NCI-H345 (cell line): ENCODE data around the gene LPCAT1.
A peak's percentile ranks its signal among the peaks of the same experiment; 100 is the strongest.

Experiments
- DNase-seq: peaks from one replicate; lab custom pipeline; 2025; lab: John Stamatoyannopoulos, UW

Gene LPCAT1

DNA sequence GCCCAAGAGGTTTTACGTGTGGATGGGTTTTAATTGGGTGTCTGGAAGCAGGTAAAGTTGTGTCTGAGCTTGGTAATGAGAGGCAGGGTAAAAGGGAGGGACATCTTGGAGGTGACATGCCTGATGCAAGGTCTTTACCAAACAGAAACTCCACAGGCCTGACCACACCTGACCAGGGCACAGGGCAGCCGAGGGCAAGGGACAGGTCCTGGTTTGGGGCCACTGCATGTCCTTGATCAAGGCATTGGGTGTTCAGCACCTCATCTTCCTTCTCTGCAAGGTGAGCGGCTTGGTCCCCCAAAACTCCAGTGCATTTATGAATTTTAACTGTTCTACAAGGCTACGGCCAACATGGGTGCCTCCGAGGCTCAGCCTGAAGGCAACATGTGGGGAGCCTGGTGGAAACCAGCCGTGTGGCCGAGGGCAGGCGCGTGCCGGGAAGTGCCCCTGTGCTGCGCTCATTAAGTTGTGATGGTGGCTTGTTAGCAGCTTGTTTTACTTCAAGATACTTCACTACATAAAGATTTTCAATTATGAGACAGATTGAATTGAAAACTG is 30.7 kb upstream of the LPCAT1 start:
- no peak for DNase-seq

DNA sequence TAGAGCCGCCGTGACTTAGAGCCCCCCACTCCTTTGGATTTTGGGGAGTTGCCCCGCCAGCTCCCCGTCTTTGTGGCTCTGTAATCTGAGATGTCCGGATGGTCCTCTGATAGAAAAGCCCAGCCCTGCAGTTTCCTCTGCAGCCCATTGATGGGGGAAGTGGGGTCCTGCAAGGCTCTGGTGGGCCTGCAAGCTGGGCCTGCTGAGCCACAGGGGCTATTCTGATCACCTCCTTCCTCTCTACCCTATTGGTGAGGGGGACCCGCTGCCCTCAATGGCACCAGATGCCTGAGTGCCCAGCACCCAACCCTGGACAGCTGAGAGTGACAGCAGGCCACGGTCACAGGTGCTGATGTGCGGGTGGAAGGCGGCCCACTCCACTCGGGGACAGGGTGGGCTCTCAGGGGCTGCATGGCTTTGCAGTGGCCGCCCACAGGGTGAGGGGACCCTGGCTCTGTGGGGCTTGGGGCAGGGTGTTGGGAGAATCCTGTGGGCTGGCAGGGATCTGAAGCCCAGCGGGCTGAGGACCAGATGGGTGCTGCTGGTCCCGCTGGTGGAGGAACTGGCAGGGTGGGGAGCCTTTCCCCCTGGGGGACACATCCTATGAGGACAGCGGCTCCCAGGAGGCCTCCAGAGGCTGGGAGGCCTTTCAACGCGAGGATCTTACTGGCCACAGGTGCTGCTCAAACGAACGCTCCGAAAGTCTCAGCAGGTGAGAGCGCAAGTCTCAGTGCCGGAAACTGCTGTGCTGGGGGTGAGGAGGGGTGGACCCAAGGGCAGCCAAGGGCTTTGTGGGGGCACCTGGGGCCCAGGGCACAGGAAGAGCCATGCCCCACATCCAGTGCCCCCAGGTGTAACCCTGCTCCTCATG is 30.0 kb upstream of the LPCAT1 start:
- DNase-seq = no peak

DNA sequence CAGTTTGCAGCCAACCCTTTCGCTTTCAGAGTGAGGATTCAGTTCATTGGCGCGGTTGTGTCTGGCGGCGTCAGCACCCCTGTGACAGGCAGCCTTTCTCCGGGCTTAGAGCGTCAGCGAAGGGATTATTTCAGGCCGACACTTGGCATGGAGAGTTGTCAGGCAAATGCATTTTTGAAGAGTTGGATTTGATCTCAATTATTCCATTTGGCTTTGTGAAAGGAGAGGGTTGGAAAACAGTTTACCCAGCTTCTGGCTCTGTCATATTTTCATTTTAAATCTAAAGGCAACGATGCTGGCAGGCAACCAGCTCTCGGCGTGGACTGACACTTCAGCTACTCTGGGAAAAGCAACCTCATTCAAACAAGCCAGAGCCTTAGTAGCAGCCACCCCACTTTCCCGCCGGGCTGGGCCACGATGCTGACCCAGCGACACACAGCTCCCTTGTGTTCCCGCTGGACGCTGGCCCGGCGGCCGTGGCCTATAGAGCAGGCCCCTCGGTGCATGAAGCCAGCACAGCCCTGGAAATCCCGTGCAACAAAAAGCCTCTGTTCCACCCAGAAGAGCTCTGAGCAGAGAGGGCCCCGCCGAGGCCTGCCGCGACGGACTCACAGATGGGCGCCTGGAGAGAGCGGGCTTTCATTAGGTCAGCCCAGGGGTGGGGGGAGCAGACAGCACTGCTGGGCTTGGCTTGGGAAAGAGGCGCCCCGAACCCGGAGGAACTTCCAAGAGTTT is 28.9 kb upstream of the LPCAT1 start:
- peak; percentile 56 for DNase-seq

DNA sequence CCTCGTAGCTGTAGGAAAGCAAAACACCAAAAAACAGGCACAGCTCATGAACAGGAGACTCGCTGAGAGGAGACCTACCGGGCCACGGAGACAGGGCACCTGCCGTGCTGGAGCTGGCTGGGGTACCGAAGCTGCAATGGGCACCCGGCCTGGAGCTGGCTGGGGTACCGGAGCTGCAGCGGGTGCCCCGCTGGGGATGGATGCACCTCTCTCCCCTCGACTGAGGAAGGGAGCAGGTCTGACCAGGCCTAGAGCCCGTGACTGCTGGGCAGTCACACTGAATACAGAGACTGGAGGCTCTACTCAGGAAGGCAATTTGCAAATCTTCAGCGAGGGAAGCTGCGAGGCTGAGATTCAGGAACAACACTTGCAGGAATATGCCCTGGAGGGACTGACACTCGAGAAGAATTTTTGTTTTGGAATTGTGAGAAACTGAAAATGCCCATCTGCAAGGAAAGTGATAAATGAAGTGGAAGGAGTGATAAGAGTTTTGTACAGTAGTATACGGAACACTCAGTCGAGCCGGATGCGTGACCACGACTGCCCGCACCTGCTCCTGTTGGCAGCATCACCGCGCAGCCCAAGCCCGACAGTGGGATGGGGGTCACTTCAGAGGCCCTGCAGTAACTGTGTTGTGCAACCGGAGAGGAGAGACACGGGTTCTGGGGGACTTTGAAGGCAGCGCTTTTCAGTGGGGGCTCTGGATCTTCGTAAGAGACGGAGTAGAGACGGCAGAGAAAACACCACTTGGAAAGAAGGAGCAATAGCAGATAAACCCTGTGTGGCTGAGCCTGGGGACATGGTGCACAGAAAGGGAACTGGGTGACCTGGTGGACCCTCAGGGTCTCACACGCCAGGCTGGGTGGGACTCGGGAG is 27.9 kb upstream of the LPCAT1 start:
- no peak for DNase-seq

DNA sequence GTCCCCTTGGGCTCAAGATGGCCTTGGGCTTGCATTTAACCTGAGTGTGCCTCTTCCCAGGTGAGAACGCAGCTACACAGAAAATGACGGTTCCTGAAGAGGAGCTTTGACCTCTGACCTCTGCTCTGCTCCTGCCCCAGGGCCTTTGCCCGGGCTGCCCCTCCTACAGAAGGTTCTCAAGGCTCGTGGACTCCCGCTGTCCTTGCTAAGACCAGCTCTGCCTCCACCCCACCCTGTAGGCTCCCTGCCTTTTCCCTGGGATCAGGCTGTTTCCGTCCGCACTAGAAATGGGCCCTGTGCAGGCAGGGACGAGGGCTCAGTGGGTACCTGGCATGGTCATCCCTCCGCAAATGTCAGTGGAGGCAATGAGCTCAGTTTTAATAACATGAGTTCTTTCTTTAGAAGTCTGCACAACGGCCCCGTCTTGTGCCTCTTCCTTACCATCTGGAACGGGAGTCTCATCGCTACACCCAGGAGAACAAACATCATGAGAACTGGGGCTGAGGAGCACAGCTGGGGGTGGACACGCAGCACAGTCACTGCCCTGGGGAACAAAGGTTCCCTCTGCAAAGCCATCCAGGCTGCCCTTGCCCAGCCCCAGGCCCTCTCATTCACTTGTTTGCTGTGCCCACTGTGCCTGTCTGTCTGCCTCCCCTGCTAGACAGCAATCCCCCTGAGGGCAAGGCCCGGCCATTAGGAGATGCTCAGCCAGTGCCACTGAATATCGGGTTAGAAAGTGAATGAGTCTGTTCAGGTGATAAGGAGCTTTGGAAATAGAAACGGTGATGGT is 26.7 kb upstream of the LPCAT1 start:
- DNase-seq = no peak

DNA sequence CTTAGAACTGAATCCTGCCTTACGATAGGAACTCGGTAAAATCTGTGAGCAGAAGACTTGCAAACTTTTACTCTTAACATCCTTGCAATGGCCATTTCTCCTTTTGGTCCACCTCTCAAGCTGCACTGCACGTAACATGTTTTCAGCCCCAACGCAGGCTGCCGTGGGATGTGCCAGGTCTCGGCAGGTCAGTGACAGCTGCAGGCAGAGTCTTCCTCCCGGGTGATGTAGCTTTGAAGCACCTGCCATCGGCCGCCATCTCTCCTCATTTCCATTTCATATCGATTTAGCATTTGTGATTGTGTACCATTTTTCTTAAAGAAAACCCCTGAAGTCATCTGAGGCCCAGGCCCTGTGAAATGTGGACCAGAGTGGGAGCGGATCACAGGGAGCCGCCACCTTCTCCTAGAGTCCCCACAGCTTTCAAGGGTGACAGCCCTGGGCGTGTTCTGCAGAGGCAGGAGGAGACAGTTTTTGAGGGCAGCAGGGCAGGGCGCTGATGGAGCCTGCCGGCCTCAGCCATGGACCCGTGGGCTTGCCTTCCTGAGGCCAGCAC is 25.8 kb upstream of the LPCAT1 start:
- no peak for DNase-seq

DNA sequence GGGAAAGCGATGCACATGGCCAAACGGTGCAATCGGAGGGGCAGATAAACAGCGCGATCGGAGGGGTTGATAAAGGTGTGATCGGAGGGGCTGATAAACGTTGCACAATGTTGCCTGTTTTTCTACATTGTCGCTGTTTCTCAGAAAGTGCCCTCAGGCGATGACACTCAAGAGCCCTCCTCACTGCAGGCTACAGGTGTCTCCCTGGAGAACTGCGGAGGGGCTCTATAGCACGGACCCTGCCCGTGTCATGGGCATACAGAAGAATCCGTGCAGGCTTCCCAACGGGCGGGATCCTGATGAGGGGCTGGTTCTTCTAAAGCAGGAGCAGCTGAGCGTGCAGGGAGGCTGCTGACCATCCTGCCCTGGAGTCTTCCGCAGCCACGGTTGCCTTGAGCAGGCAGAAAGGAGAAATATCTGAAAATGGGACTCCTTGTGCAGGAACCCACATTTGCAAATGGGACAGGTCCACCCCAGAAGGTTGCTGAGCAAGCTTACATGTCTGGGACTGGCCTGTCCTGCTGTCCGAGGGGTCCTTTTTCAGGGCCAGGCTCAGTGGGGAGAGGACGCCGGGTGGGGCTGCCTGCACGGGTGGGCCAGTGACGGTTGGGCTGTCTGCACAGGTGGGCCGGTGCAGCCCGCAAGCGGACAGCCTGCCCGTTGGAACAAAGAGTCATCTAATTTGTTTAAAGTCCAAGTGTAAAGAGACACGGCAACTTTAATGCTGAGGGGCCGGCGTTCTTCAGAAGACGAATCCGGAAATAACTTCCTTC is 25.1 kb upstream of the LPCAT1 start:
- no peak for DNase-seq

DNA sequence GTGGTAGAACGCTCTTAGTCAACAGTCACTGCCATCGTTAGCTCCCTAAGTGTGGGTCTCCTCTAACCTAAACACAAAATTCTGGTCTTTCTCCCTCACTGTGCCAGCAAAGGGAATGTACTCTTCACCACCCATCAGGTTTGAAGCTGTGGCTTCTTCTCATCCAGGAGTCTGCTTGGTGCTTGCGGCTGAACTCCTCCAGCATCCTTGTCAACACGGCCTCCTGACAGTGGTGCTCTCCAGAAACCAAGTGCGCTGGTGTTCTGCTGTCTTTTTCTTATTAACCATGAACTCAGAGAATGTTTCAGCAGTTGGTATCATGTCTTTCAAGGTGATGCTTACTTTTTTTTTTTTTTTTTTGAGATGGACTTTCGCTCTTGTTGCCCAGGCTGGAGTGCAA is 23.9 kb upstream of the LPCAT1 start:
- DNase-seq = no peak

DNA sequence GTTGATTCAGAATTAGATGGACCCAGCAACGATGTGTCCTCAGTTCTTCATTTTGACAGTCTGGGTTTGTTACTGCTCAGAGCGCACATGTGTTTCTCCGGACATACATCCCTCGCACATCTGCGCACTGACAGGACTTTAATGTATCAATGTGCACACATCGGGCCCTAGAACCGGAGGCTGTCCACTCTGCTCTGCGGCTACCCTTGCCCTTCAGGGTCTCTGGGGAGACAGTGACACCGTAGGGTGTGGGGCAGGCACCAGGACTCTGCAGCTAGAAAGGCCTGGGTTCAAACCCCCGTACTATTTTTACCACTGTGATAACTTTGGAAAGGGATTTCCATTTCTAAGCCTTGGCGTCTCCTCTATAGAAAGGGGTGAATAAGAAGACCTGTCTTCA is 23.5 kb upstream of the LPCAT1 start:
- no peak for DNase-seq

DNA sequence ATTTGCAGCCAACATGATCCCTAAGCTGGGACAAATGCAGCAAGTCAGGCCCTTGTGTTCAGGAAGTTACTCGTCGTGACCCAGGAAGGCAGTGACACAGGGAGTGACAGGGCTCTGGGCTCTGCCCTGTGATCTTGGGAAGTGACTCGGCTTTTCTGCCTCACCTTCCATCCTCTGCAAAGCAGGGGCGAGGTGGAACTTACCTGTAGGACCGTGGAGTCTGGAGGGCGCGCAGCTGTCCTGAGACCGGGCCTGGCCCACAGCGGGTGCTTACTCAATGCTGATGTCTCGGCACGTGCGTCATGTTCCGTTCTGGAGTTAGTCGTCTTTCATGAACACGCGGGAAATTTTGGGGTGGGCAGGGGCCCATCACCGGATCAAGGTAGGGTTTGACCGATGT is 22.8 kb upstream of the LPCAT1 start:
- DNase-seq = no peak

DNA sequence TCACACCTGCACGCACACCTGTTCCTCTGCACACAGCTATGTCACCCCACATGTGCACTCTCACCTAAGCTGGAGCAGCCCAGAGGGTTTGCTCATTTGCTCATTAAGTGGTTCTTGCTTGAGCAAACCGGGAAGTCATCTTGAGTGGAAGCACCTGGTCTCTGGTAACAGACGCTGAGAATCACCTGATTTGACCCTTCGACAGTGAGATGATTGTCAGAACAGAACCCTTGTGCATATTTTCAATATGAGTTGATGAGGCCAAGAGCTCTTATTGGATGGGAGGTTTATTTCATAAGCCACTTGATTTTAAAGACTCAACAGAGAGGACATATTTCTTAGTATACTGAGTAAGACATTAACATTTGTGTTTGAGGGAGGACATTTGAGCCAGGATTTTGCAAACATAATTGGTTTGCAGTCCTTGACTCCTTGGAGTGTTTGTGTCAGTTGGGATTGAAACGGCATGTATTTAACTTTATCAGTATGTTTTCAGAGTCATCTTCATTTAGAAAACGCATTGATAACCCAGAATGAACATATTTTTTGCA is 22.1 kb upstream of the LPCAT1 start:
- DNase-seq = peak; percentile 43

DNA sequence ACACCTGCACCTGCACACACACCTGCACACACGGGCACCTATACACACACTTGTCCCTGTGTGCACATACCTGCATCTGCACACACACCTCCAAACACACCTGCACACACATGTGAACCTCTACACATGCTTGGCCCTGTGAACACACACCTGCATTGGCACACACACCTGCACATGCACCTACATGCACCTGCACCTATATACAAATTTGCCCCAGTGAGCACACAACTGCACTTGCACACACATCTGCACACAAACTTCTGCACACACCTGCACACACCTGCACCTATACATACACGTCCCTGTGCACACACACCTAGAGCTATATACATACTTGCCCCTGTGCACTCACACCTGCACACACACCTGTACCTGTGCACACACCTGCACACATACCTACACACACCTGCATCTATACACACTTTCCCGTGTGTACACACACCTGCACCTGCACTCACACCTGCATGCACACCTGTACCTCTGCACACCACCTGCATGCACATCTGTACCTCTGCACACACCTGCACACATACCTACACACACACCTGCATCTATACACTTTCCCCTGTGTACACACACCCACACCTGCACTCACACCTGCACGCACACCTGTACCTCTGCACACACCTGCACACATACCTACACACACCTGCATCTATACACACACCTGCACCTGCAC is 21.5 kb upstream of the LPCAT1 start:
- no peak for DNase-seq

DNA sequence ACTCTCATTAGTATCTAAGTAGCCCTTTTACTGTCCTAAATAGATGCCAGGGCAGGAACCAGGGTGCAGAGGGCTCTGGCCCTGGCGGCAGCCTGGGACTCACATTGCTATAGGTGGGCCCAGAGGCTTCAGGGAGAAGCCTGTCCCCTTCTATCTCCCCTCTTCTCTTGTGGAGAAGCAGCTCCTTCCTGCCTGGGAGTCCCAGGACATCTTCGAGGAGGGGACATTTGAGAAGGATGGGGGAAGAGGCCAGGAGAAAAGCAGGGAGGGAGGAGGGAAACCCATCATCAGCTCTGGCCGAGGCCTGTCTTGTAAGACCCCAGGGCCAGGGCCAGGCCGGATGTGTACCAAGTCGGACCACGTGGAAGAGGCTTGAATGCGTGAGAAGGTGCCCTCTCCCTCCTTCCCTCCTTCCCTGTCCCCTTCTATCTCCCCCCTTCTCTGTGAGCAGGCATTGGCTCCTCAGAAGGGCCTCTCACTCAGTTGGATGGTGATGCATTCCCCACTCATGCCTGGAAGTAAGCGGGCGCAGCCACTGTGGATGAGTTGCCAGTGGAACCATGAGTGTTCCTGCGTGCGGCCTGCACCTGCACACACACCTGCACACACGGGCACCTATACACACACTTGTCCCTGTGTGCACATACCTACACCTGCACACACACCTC is 20.7 kb upstream of the LPCAT1 start:
- DNase-seq = no peak

DNA sequence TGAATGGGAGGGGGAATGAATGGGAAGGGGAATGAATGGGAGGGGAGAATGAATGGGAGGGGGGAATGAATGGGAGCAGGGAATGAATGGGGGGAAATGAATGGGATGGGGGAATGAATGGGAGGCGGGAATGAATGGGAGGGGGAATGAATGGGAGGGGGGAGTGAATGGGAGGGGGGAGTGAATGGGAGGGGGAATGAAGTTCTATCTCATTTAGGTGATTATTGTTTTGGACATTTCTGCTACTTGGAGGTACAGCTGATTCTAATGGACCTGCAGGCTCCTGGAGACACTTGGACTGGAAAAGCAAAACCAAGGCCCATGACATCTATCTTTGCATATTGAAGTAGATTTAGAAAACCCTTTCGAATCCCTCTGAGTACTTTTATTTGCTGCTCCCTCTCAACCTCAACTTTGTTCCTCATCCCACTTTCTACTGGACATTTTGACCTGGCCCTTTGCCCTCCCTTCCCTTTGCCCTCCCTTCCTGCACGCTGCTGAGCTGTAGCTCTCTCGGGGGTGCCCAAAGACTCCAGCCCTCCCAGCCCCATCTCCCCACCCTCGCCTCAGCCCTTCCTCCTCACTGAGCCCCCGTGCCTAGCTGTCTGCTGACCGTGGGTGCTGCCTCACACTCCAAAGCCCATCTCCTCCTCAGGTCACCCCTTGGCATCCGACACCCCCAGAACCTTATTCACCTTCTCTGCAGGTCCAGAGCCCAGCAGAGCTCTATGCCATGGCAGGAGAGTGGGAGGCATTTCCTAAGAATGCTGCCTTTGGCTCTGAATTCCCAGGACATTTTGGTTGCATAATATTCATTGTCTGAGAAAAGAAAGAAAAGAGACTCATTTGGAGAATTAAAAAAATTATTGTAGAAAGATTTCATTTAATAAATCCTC is 19.9 kb upstream of the LPCAT1 start:
- no peak for DNase-seq

DNA sequence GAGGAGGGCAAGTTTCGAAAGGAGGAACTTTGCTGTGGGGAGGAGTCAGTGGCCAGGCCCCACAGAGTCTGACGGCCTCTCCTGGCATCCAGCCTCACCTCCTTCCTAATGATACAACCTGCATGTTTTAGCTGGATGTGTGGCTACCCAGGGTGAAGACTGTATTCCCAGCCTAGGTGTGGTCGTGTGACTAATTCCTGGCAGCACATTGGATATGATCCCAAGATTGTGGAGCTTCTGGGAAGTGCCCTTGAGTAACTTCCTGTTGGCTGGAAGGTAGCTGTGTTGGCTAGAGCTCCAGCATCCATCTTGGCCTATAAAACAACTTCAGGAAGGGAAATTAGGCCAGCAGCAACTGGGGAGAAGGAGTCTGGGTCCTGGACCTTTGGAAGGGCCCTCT is 19.0 kb upstream of the LPCAT1 start:
- DNase-seq = no peak

DNA sequence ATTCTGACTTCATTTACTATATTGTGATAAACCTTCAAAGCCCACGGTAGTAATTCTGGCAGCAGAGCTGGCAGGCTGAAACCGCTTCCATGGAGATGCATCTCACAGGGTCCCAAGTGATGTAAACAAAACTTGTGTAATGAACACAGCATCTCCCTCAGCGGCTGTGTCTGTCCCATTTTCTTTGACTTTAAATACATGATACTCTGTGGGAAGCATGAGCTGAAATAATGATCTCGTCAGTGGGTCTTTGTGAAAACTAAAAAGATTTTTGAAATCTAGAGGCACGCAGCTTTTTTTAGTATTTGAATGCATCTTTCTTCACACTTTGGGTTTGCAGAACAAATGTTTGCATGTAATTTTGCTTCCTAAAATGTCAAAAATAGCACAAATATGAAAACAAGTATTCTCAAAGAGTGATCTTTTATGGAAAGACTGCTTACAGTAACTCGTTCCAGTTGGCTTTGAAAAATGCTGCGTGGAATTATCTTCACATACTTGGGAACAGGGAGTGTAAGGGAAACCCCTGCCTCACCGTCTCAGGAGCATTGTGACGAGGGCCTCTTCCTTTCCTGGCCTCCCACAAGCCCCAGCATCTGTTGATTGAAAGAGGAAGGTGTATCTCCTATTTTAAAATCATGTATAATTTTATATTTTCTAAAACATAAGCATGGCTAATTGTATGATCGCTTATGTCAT is 18.1 kb upstream of the LPCAT1 start:
- DNase-seq = no peak
